ENCODE results near the gene FNIP1.
"Not testable (repeated sequence)": the region's sequence is repeated elsewhere in the genome, so short reads cannot be mapped to it uniquely, and the experiment has no call there.

FNIP1 gene

GRCh38 chr5:131749723-131750470 lies 46.9 kb downstream of the FNIP1 start:
- DNase-seq, result no peak

- no peak for DNase-seq
Observed at GRCh38 chr5:131749138-131749537, 47.7 kb downstream of the FNIP1 start.

- DNase-seq, result peak; percentile 77
Observed at GRCh38 chr5:131747180-131748105, 49.4 kb downstream of the FNIP1 start.

- DNase-seq, result no peak
Observed at GRCh38 chr5:131746423-131746822, 50.4 kb downstream of the FNIP1 start.

GRCh38 chr5:131745703-131746102 lies 51.1 kb downstream of the FNIP1 start:
- no peak for DNase-seq

GRCh38 chr5:131745155-131745554 lies 51.7 kb downstream of the FNIP1 start:
- no peak for DNase-seq

GRCh38 chr5:131740477-131740876 lies 56.3 kb downstream of the FNIP1 start:
- no peak for DNase-seq

GRCh38 chr5:131735393-131735792 lies 61.4 kb downstream of the FNIP1 start:
- no peak for DNase-seq

- DNase-seq, result not testable (repeated sequence)
Observed at GRCh38 chr5:131734939-131735338, 61.9 kb downstream of the FNIP1 start.

- not testable (repeated sequence) for DNase-seq
Observed at GRCh38 chr5:131729292-131729691, 67.5 kb downstream of the FNIP1 start.

- not testable (repeated sequence) for DNase-seq
Observed at GRCh38 chr5:131724089-131724488, 72.7 kb downstream of the FNIP1 start.

- DNase-seq, result no peak
Observed at GRCh38 chr5:131720714-131721113, 76.1 kb downstream of the FNIP1 start.

- DNase-seq, result no peak
Observed at GRCh38 chr5:131719564-131719963, 77.3 kb downstream of the FNIP1 start.

GRCh38 chr5:131718487-131719014 lies 78.3 kb downstream of the FNIP1 start:
- no peak for DNase-seq

GRCh38 chr5:131717164-131717563 lies 79.7 kb downstream of the FNIP1 start:
- not testable (repeated sequence) for DNase-seq

GRCh38 chr5:131716650-131717049 lies 80.2 kb downstream of the FNIP1 start:
- no peak for DNase-seq

- no peak for DNase-seq
Observed at GRCh38 chr5:131710391-131710790, 86.4 kb downstream of the FNIP1 start.

- no peak for DNase-seq
Observed at GRCh38 chr5:131709043-131709442, 87.8 kb downstream of the FNIP1 start.

GRCh38 chr5:131706281-131706680 lies 90.5 kb downstream of the FNIP1 start:
- no peak for DNase-seq

GRCh38 chr5:131694926-131695325 lies 101.9 kb downstream of the FNIP1 start:
- DNase-seq, result no peak

GRCh38 chr5:131693894-131694293 lies 102.9 kb downstream of the FNIP1 start:
- DNase-seq, result no peak

- no peak for DNase-seq
Observed at GRCh38 chr5:131685516-131686171, 111.2 kb downstream of the FNIP1 start.

- no peak for DNase-seq
Observed at GRCh38 chr5:131684595-131684994, 112.2 kb downstream of the FNIP1 start.

All from MV-4-11 (cell line).